ENCODE measurements around the gene GALNT16.

- TF ChIP-seq CTCF (IDR thresholded peaks at IDR 0.05) (no peak), EZH2 (IDR thresholded peaks at IDR 0.05; ENCODE audit: borderline replicate concordance, insufficient read depth, low read depth, low read length, poor library complexity, severe bottlenecking) (no peak)
Measured at GRCh38 chr14:69275331-69275730, 15.4 kb downstream of the GALNT16 start.
